AG09319 (cell line): ENCODE data around the gene PYY.
"Not testable (repeated sequence)": the region's sequence is repeated elsewhere in the genome, so short reads cannot be mapped to it uniquely, and the experiment has no call there.

Experiments
- DNase-seq: peaks from one replicate; pipeline ENCODE4 v3.0.0-alpha.2; 2010; ENCODE audit warnings: low read depth; ENCODE audit errors: extremely low read depth
- CTCF ChIP-seq: IDR thresholded peaks from 2 replicates; pipeline ENCODE4 v1.5.1; 2011; ENCODE audit warnings: low read depth, mild to moderate bottlenecking, inconsistent platforms, low read length, moderate library complexity

Gene PYY

GRCh38 chr17:43936434-43936833, 17.3 kb downstream of the PYY start:
- no peak for TF ChIP-seq CTCF
- DNase-seq, result no peak

DNA sequence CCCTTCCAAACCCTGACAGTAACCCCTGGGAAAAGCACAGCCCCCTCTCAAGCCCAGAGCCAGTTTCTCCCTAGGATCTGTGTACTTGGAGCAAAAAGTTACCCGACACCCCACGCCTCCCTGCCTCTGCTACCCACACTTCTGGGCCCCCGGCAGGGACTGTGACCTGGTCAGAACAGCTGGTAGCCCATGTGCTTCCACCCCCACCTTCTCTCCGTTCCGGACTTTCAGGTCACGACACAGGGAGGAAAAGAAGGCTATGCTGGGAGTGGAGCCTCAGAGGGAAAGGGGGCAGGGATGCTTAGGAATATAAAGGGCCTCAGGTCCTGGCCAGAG, 17.8 kb downstream of the PYY start:
- no peak for TF ChIP-seq CTCF
- no peak for DNase-seq

GRCh38 chr17:43935204-43935925, 18.4 kb downstream of the PYY start:
- no peak for DNase-seq
- TF ChIP-seq CTCF, result no peak

GRCh38 chr17:43932923-43933322, 20.8 kb downstream of the PYY start:
- no peak for TF ChIP-seq CTCF
- no peak for DNase-seq

- TF ChIP-seq CTCF, result no peak
- DNase-seq, result no peak
These were observed 21.4 kb downstream of the PYY start for GRCh38 chr17:43932357-43932756.

GRCh38 chr17:43931062-43931571, 22.6 kb downstream of the PYY start:
- no peak for TF ChIP-seq CTCF
- DNase-seq, result no peak

- DNase-seq, result no peak
These were observed 25.1 kb downstream of the PYY start for GRCh38 chr17:43928609-43929008.

DNA sequence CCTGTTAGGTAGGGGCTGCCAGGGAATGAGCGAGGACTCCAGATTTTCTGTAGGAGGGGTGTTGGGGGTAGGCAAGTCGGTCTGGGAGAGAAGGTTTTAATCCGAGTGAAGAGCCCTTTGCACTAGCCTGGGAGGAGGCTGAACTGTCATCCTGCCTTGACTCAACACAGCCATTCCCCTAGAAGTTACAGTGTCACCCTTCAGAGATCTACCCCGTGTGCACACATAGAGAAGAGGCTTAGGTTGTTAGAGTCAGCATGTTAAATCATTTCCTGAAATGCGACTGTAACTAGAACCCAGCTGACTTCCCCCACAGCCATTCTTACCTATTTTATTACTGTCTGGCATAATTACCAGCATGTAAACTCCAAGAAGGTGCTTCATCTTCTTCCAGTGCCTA, 25.8 kb downstream of the PYY start:
- not testable (repeated sequence) for DNase-seq

More at GRCh38 chr17:43928609-43929008, 25.1 kb downstream of the PYY start:
- no peak for TF ChIP-seq CTCF
